Measurements from ENCODE around the gene PTGER3. TPM values are rescaled to one million over a fixed set of nuclear protein-coding genes. Genes with fewer than 3 reads are reported as not detected.

PTGER3 gene
- total and polyA plus RNA-seq, 10 of the 15 experiments (the other 5 are each of a cell fraction or from before 2014, with no cell fraction given): under 0.01 to 0.04 (median 0.02) TPM; not detected in 7

- TF ChIP-seq BCL3 (IDR thresholded peaks at IDR 0.05; ENCODE audit: borderline replicate concordance, insufficient read depth, low read depth, low read length, poor library complexity, severe bottlenecking) (no peak), ZNF384 (IDR thresholded peaks at IDR 0.05; ENCODE audit: borderline replicate concordance, low read depth, low read length) (no peak), SKIL (IDR thresholded peaks at IDR 0.05; ENCODE audit: low read depth, poor library complexity, severe bottlenecking) (no peak), SPI1 (IDR thresholded peaks at IDR 0.05; ENCODE audit: borderline replicate concordance, insufficient read depth, low read depth, low read length) (no peak)
Observed at GRCh38 chr1:70992521-70992920, 55.1 kb downstream of the PTGER3 start (continued).

GRCh38 chr1:70990469-70991253 lies 57.0 kb downstream of the PTGER3 start:
- WGBS (ENCODE audit: insufficient coverage, insufficient replicate concordance, low lambda C conversion rate, missing lambda C conversion rate): 32% methylated on average over 3 of the region's 3 CpGs
- CTCF ChIA-PET: interaction anchor here (0.7 kb wide), 1 partner anchor 14 kb away, joined by 3 read pairs; no protein-coding TSS in a partner anchor
- Histone ChIP-seq H3K36me3 (ENCODE audit: control insufficient read depth in 2 of 2, insufficient read depth in 2 of 2, low read length in 1 of 2) (no peaks in the 10 kb centered on the region), H3K9me3 (replicated peaks; ENCODE audit: control insufficient read depth, insufficient read depth, low read length) (no peaks in the 10 kb centered on the region), H3K9ac (ENCODE audit: control insufficient read depth, insufficient read depth, low read length) (no peak overlapping the region), H2AFZ (ENCODE audit: control insufficient read depth, low read depth, low read length) (no peak overlapping the region), H4K20me1 (ENCODE audit: control insufficient read depth, insufficient read depth) (no peaks in the 10 kb centered on the region), H3K4me1 (ENCODE audit: control insufficient read depth, insufficient read depth, low read length) (no peaks in the 10 kb centered on the region), H3K79me2 (ENCODE audit: control insufficient read depth, insufficient read depth, low read length) (no peaks in the 10 kb centered on the region), H3K27ac (ENCODE audit: control insufficient read depth, insufficient read depth) (no peak overlapping the region), H3K27me3 (replicated peaks in 1 of 2; ENCODE audit: control insufficient read depth in 2 of 2, insufficient read depth in 2 of 2, low read length in 1 of 2) (peaks cover 0 to 2% of the 10 kb centered on the region in 2 experiments; a peak in 1 of 4 replicates), H3K4me2 (ENCODE audit: control insufficient read depth, insufficient read depth) (no peak overlapping the region), H3K4me3 (no peak overlapping the region)
- DNase-seq (ENCODE audit: low read depth, low spot score) (no peak), FAIRE-seq (no peak), ATAC-seq (no peak)
- RAD21 ChIA-PET (ENCODE audit: unreplicated experiment): no interaction called here
- SMC1A ChIA-PET (ENCODE audit: uncharacterized antibody, unreplicated experiment): no interaction called here
- intact Hi-C loops (cut with micrococcal nuclease; ENCODE audit: unreplicated experiment): no loop called here
- TF ChIP-seq BRCA1 (IDR thresholded peaks at IDR 0.05; ENCODE audit: low read depth, low read length): no peak
- in situ Hi-C loops (cut with MboI): no loop called here
- no TSS peak for BruUV-seq (replicated peaks)
- POLR2A ChIA-PET: no interaction called here

Data from GM12878 (cell line).